Measurements from ENCODE around the gene CCDC194. TPM values are rescaled to one million over a fixed set of nuclear protein-coding genes. Genes with fewer than 3 reads are reported as not detected.
A peak's percentile ranks its signal among the peaks of the same experiment; 100 is the strongest.

The CCDC194 gene
- total and polyA plus RNA-seq, 8 donors = not detected

DNA sequence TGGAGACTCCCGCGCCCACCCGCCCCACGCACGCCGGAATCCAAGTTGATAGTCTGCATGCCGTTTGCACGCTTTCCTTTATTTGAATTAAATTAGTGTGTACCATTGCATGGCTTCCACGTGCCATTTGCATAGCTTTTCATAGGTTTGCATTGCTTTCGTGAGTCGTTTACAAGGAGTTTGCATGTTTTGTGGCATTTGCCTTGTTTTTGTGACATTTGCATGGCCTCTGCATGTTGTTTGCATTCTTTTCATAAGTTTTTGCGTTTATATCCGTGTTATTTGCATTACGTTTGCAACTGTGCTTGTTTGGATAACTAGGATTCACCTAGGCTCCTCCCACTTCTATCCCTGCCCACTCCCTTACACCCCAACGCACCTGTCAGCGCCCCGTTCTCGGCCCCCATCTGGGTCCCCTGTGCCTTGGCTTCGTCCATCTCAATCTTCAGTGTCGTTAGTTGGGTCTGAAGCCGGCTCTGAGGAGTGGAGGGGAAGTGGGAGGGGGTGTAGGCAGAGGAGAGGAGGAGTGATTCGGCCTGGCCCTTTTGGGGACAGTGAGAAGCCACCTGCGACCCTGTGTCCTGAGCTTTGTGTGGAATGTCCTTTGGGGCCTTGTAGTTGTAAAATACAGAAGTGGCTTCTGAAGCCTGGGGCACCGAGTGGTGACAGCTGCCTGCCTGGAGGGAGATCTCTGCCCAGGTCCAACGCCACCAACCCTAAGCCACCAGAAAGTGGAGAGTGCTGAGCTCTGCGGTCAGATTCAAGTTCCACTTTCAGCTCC lies 2.4 kb downstream of the CCDC194 start:
- Histone ChIP-seq H3K4me3 (peak overlapping the region; percentile 43 to 57 (median 47)), H3K27me3 (peaks cover 0 to 51% (median 7%) of the 10 kb centered on the region in 3 donors), H3K27ac (peak overlapping the region in 1 of 5 donors; percentile 27), H3K36me3 (no peaks in the 10 kb centered on the region), H3K9me3 (peaks cover 0 to 6% (median 2%) of the 10 kb centered on the region in 4 donors), H3K4me1 (peaks cover 22 to 40% (median 32%) of the 10 kb centered on the region in 4 donors)
- no peak for DNase-seq
- 11 to 17% (median 12%) methylated on average over 25 to 26 of the region's 26 CpGs for WGBS, 5 donors
- no peak for TF ChIP-seq EP300 (IDR thresholded peaks at IDR 0.05)
- peak in 1 of 7 experiments; percentile 4 for TF ChIP-seq CTCF (IDR thresholded peaks at IDR 0.05)
- intact Hi-C loops (cut with DNase I; ENCODE audit: low total_unique reads) = no loop called here

GRCh38 chr19:17390665-17391370 lies 3.2 kb downstream of the CCDC194 start:
- Histone ChIP-seq H3K36me3 (no peaks in the 10 kb centered on the region), H3K27me3 (peaks cover 0 to 51% (median 7%) of the 10 kb centered on the region in 3 donors), H3K4me1 (peaks cover 22 to 40% (median 32%) of the 10 kb centered on the region in 4 donors), H3K27ac (peak overlapping the region in 3 of 5 donors; percentile 20 to 38 (median 32)), H3K9me3 (peaks cover 0 to 6% (median 2%) of the 10 kb centered on the region in 4 donors), H3K4me3 (peak overlapping the region; percentile 43 to 57 (median 47))
- peak; percentile 90 to 98 for DNase-seq
- 1% methylated on average over 39 to 50 of the region's 50 CpGs for WGBS, 5 donors
- intact Hi-C loops (cut with DNase I; ENCODE audit: low total_unique reads) = no loop called here
- TF ChIP-seq POLR2AphosphoS5 (IDR thresholded peaks at IDR 0.05) (peak in 1 of 3 donors; percentile 69), POLR2A (IDR thresholded peaks at IDR 0.05) (no peak), CTCF (IDR thresholded peaks at IDR 0.05) (peak in 5 of 7 experiments; percentile 40 to 84 (median 72))

- Histone ChIP-seq H3K36me3 (no peaks in the 10 kb centered on the region), H3K4me3 (peak overlapping the region; percentile 43 to 57 (median 47)), H3K4me1 (peaks cover 22 to 36% (median 29%) of the 10 kb centered on the region in 4 donors), H3K9me3 (peaks cover 0 to 6% (median 2%) of the 10 kb centered on the region in 4 donors), H3K27ac (peak overlapping the region in 3 of 5 donors; percentile 20 to 38 (median 32)), H3K27me3 (peaks cover 0 to 51% (median 7%) of the 10 kb centered on the region in 3 donors)
- TF ChIP-seq EP300 (IDR thresholded peaks at IDR 0.05) (no peak), POLR2AphosphoS5 (IDR thresholded peaks at IDR 0.05) (no peak), POLR2A (IDR thresholded peaks at IDR 0.05) (no peak), CTCF (IDR thresholded peaks at IDR 0.05) (no peak)
- intact Hi-C loops (cut with DNase I; ENCODE audit: low total_unique reads) = loop anchor here (5.0 kb wide), 1 partner anchor 43 kb away; no protein-coding TSS in a partner anchor
- DNase-seq = no peak
- WGBS, 5 donors = 8 to 27% (median 11%) methylated on average over 9 to 37 of the region's 37 CpGs
Observed at GRCh38 chr19:17389957-17390664, 3.9 kb downstream of the CCDC194 start.

GRCh38 chr19:17389288-17389687 lies 4.7 kb downstream of the CCDC194 start:
- H3K4me3 ChIP-seq = no peak overlapping the region
- no peak for DNase-seq
- peaks cover 22 to 28% (median 25%) of the 10 kb centered on the region in 4 donors for H3K4me1 ChIP-seq
- peaks cover 0 to 6% (median 2%) of the 10 kb centered on the region in 4 donors for H3K9me3 ChIP-seq
- TF ChIP-seq CTCF (IDR thresholded peaks at IDR 0.05) (no peak), POLR2A (IDR thresholded peaks at IDR 0.05) (no peak), EP300 (IDR thresholded peaks at IDR 0.05) (no peak)
- no peaks in the 10 kb centered on the region for H3K36me3 ChIP-seq
- intact Hi-C loops (cut with DNase I; ENCODE audit: low total_unique reads) = loop anchor here (5.0 kb wide), 1 partner anchor 42 kb away; no protein-coding TSS in a partner anchor
- H3K27ac ChIP-seq = no peak overlapping the region
- WGBS, 5 donors = 24 to 47% (median 40%) methylated on average over 1 of the region's 1 CpG
- peaks cover 0 to 44% (median 7%) of the 10 kb centered on the region in 3 donors for H3K27me3 ChIP-seq

Data from stomach (tissue), 9 donors.